Testis (tissue), 2 donors: ENCODE results near the gene ATP2A1.

Experiments
- CTCF ChIP-seq, 3 experiments: fragments of 450-650 bp in 2 of 3; fragments of 200-600 bp in 1 of 3; sonication (generic) in 1 of 3; IDR thresholded peaks; one replicate each; pipeline ENCODE4 v1.5.1; 2016 to 2019; ENCODE audit warnings: antibody characterized with exemption in 3 of 3, mild to moderate bottlenecking in 2 of 3, moderate library complexity in 1 of 3
- POLR2A ChIP-seq: fragments of 450-650 bp; IDR thresholded peaks from one replicate; pipeline ENCODE4 v1.6.1; 2017; ENCODE audit warnings: antibody characterized with exemption, mild to moderate bottlenecking, moderate library complexity

GRCh38 chr16:28897826-28898225 lies 19.5 kb downstream of the ATP2A1 start:
- TF ChIP-seq CTCF (IDR thresholded peaks at IDR 0.05) (no peak), POLR2A (no peak)
